T-helper 17 cell (primary cell): Measurements from ENCODE around the gene ZNF112. TPM values are rescaled to one million over a fixed set of nuclear protein-coding genes. Genes with fewer than 3 reads are reported as not detected.
"Not testable (repeated sequence)": the region's sequence is repeated elsewhere in the genome, so short reads cannot be mapped to it uniquely, and the experiment has no call there.

Source experiments
- ATAC-seq: fragments of 150-1000 bp; cut with Tn5 transposase; 2 replicates; pipeline ENCODE4 v1.10.0; 2021; ENCODE audit warnings: mild to moderate bottlenecking, moderate library complexity
- DNase-seq, 3 donors: peaks; one replicate each; pipeline versions ENCODE4 v3.0.0 to v3.0.0-alpha.2; 2020 to 2021
- H3K9me3 ChIP-seq: one replicate; pipeline ENCODE4 v1.7.0; 2013; ENCODE audit warnings: low read length, mild to moderate bottlenecking; ENCODE audit not compliant: control insufficient read depth, poor library complexity, severe bottlenecking
- H3K27ac Mint-ChIP-seq: one replicate; pipeline ENCODE4 v1.8.0; 2022; ENCODE audit warnings: mild to moderate bottlenecking, moderate library complexity, mixed read lengths
- H3K27me3 Mint-ChIP-seq: one replicate; pipeline ENCODE4 v1.8.0; 2022; ENCODE audit warnings: mixed read lengths
- H3K36me3 Mint-ChIP-seq: one replicate; pipeline ENCODE4 v1.8.0; 2022; ENCODE audit warnings: low read depth, mixed read lengths
- H3K4me1 Mint-ChIP-seq: one replicate; pipeline ENCODE4 v1.8.0; 2022; ENCODE audit warnings: mild to moderate bottlenecking, mixed read lengths
- H3K4me3 Mint-ChIP-seq: one replicate; pipeline ENCODE4 v1.8.0; 2022; ENCODE audit warnings: mild to moderate bottlenecking, moderate library complexity, mixed read lengths
- total RNA-seq, 4 donors: library from RNA in 2 of 4; stranded (reverse) in 2 of 4; gene quantifications; one replicate each; pipeline ENCODE4 v1.2.3 and lab custom pipeline; 2022 to 2026

Gene ZNF112
- total RNA-seq (not detected), total RNA-seq (lab: John Stamatoyannopoulos, UW) (0.15 to 0.58 reads per million in 2 donors)

- Mint-ChIP-seq H3K4me1 (peaks cover 3% of the 10 kb centered on the region), H3K4me3 (peak within 1 kb of the TSS; percentile 22), H3K27ac (peak within 1 kb of the TSS; percentile 9), H3K36me3 (no peaks in the 10 kb centered on the region), H3K27me3 (no peaks in the 10 kb centered on the region)
- peaks cover 2% of the 10 kb centered on the region for H3K9me3 ChIP-seq
- ATAC-seq, result no peak
- no peak for DNase-seq
These were observed at the start of gene ZNF112 for GRCh38 chr19:44356383-44357111. TSS of gene ZNF112 (minus strand) at chr19:44356680. CDS start at chr19:44340539, 16,141 bp downstream.

GRCh38 chr19:44401139-44402115 lies 44.9 kb upstream of the ZNF112 start, which contains the start of gene ZNF285:
TSS of gene ZNF285 (minus strand) at chr19:44401608. CDS start at chr19:44397213, 4,395 bp downstream.
- H3K9me3 ChIP-seq, result no peaks in the 10 kb centered on the region
- no peaks in the 10 kb centered on the region for H3K4me1 Mint-ChIP-seq
- ATAC-seq (peak; percentile 88), DNase-seq (peak; percentile 24 to 53 (median 33))
- H3K27ac Mint-ChIP-seq, result no peak within 1 kb of the TSS
- H3K27me3 Mint-ChIP-seq, result no peaks in the 10 kb centered on the region
- peak within 1 kb of the TSS; percentile 77 for H3K4me3 Mint-ChIP-seq
- H3K36me3 Mint-ChIP-seq, result peaks cover 2% of the 10 kb centered on the region

DNA sequence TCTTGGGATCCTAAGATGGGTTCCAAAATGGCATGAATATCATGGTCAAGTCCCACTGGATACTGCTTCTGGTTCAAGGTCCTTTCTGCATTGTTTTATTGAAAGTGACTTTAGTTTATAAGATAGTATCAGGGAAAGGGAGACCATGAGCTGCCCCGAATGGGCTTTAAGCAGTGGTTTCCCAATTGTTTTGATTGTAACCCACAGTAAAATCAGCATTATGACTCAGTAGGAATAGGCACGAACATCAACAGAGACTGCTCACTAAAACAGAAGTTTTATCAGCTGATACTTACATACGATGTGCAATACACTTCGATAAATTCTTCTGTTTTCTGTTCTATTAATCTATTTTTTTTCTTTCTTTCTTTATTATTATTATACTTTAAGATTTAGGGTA lies 32.8 kb upstream of the ZNF112 start:
- H3K27ac Mint-ChIP-seq, H3K4me3 Mint-ChIP-seq, H3K9me3 ChIP-seq, DNase-seq, H3K27me3 Mint-ChIP-seq, H3K36me3 Mint-ChIP-seq, ATAC-seq, H3K4me1 Mint-ChIP-seq: not testable (repeated sequence)

DNA sequence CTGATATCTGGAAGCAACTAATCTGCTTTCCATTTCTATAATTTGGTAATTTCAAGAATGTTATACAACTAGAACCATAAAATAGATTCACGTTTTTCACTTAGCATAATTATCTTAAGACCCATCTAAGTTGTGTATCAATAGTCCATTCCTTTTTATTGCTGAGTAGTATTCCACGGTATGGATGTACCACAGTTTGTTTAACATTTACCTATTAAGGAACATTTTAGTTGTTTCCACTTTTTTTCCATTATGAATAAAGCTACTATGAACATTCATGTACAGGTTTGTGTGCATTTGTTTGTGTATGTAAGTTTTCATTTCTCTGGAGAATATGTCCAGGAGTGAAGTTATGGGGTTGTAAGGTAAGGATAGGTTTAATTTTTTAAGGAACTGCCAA lies 18.3 kb upstream of the ZNF112 start:
- no peaks in the 10 kb centered on the region for H3K4me1 Mint-ChIP-seq
- H3K9me3 ChIP-seq, result no peaks in the 10 kb centered on the region
- H3K27me3 Mint-ChIP-seq, result no peaks in the 10 kb centered on the region
- H3K36me3 Mint-ChIP-seq, result no peaks in the 10 kb centered on the region
- H3K27ac Mint-ChIP-seq, result no peak overlapping the region
- ATAC-seq, result no peak
- DNase-seq, result no peak
- H3K4me3 Mint-ChIP-seq, result no peak overlapping the region

DNA sequence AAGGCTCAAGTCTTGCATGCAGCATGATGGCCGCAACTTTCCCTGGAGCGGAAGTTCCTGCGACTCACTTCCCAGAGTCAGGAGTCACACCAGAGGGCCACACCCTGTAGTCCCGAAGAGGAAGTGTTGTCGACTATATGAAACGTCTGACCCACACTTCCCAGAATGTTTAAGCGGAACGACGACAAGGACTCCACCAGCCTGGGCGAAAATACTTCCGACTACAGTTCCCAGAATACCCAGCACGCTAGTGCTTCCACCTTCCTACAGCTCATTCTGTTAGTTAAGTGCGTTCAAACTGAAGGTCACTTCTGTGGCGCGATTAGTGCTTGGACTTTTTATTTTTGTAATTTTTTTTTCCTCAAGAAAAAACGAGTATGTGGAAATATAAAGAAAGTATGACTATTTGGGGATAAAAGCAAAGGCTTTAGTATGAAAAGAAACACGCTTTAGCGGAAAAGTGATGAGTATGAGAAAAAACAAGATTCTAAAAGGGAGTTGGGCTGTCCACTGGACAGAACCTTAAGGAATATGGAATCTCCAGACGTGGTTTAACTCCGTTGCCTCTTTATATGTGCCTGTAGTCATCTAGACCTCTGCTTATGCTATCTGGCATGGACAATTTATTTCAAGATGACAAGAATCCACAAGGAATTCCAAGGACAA lies 15.5 kb upstream of the ZNF112 start:
- Mint-ChIP-seq H3K36me3 (no peaks in the 10 kb centered on the region), H3K27ac (no peak overlapping the region), H3K4me3 (no peak overlapping the region), H3K27me3 (no peaks in the 10 kb centered on the region), H3K4me1 (no peaks in the 10 kb centered on the region)
- no peak for DNase-seq
- no peaks in the 10 kb centered on the region for H3K9me3 ChIP-seq
- ATAC-seq, result no peak

DNA sequence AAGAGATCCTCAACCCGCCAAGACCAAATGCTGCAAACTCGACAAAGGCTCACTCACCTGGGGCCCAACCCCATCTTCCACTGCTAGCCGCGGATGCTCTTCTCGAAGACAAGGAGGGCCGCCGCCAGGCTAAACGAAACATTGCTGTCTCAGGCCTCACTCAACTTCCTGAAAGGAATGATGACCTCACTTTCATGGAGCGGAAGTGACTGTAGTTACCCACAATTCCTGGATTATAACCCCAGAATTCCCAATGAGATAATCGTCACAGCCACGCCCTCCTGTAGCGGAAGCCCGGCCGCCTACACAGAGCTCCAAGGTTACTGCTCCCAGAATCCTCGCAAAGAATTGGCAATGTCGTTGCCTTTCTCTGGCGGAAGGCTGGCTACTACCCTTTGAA lies 10.5 kb upstream of the ZNF112 start:
- Mint-ChIP-seq H3K36me3 (no peaks in the 10 kb centered on the region), H3K27ac (no peak overlapping the region), H3K4me1 (no peaks in the 10 kb centered on the region), H3K4me3 (no peak overlapping the region), H3K27me3 (no peaks in the 10 kb centered on the region)
- DNase-seq (no peak), ATAC-seq (no peak)
- no peaks in the 10 kb centered on the region for H3K9me3 ChIP-seq

DNA sequence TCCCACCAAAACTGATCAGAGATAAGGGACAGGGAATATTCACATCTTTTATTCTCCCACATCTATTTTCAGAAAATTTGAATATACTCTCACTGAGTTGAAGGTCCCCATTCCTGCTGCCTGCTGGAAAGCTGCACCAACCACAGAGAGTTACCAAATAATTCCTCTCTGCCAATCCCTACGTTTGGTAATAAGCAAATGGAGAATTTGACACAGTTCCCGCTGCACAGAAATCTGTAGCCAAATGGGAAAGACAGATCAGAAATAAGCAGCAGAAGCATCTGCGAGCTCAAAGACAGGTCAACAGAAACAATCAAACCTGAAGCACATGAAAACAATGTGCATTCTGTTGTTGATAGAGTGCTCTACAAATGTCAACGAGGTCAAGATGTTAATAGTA lies 9.9 kb downstream of the ZNF112 start:
- no peak overlapping the region for H3K27ac Mint-ChIP-seq
- H3K27me3 Mint-ChIP-seq, result no peaks in the 10 kb centered on the region
- no peaks in the 10 kb centered on the region for H3K36me3 Mint-ChIP-seq
- ATAC-seq (no peak), DNase-seq (no peak)
- H3K4me1 Mint-ChIP-seq, result no peaks in the 10 kb centered on the region
- H3K4me3 Mint-ChIP-seq, result no peak overlapping the region
- peaks cover 5% of the 10 kb centered on the region for H3K9me3 ChIP-seq

DNA sequence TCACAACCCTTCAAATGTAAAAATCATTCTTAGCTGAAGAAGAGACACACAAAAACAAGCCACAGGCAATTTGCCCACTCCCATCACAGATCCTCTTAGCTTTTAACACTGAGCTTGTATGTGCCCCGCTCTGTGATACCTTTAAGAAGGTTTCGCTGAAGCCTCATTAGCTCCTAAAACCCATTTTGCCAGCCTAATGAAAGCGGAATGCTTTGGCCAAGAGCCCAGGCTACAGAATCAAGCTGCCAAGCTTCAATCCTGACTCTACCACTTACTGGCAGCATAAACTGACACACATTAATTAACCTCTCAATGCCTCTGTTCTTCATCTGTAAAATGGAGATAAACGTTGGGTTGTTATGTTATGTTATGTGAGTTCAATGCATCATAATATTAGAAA lies 10.5 kb downstream of the ZNF112 start:
- no peak for DNase-seq
- no peaks in the 10 kb centered on the region for H3K27me3 Mint-ChIP-seq
- H3K9me3 ChIP-seq, result peaks cover 5% of the 10 kb centered on the region
- H3K36me3 Mint-ChIP-seq, result no peaks in the 10 kb centered on the region
- no peaks in the 10 kb centered on the region for H3K4me1 Mint-ChIP-seq
- no peak overlapping the region for H3K27ac Mint-ChIP-seq
- no peak for ATAC-seq
- no peak overlapping the region for H3K4me3 Mint-ChIP-seq

- DNase-seq (no peak), ATAC-seq (no peak)
- peaks cover 5% of the 10 kb centered on the region for H3K9me3 ChIP-seq
- Mint-ChIP-seq H3K4me1 (no peaks in the 10 kb centered on the region), H3K27me3 (no peaks in the 10 kb centered on the region), H3K27ac (no peak overlapping the region), H3K4me3 (no peak overlapping the region), H3K36me3 (no peaks in the 10 kb centered on the region)
These were observed 12.2 kb downstream of the ZNF112 start for GRCh38 chr19:44344255-44344654.

GRCh38 chr19:44341794-44342193 lies 14.7 kb downstream of the ZNF112 start:
- Mint-ChIP-seq H3K36me3 (no peaks in the 10 kb centered on the region), H3K27me3 (no peaks in the 10 kb centered on the region)

GRCh38 chr19:44334639-44335038 lies 21.8 kb downstream of the ZNF112 start:
- peaks cover 14% of the 10 kb centered on the region for H3K9me3 ChIP-seq
- not testable (repeated sequence) for H3K36me3 Mint-ChIP-seq, H3K4me3 Mint-ChIP-seq, H3K27ac Mint-ChIP-seq, DNase-seq, H3K27me3 Mint-ChIP-seq, ATAC-seq, H3K4me1 Mint-ChIP-seq

More at GRCh38 chr19:44341794-44342193, 14.7 kb downstream of the ZNF112 start:
- DNase-seq (no peak), ATAC-seq (no peak)
- Mint-ChIP-seq H3K27ac (no peak overlapping the region), H3K4me3 (no peak overlapping the region), H3K4me1 (no peaks in the 10 kb centered on the region)
- peaks cover 7% of the 10 kb centered on the region for H3K9me3 ChIP-seq

DNA sequence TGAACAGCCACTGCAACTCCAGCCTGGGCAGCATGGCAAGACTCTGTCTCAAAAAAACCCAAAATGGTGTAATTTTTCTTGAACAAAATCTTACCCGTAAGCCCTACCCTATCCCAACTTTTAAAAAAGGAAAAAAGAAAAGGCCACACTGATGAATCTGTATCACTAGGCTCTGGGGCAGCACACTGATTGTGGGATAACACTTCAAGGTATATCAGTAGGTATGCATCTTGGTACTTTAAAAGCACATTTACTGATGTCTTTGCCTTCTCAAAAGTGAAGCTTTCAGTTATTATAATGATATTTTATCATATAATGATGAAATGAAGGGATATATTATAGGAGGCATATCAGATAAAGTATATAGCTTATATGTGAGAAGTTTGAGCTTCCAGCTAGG lies 24.3 kb downstream of the ZNF112 start:
- Mint-ChIP-seq H3K27ac (no peak overlapping the region), H3K4me1 (no peaks in the 10 kb centered on the region), H3K4me3 (no peak overlapping the region), H3K36me3 (no peaks in the 10 kb centered on the region), H3K27me3 (no peaks in the 10 kb centered on the region)
- ATAC-seq, result no peak
- DNase-seq, result no peak
- peaks cover 11% of the 10 kb centered on the region for H3K9me3 ChIP-seq

DNA sequence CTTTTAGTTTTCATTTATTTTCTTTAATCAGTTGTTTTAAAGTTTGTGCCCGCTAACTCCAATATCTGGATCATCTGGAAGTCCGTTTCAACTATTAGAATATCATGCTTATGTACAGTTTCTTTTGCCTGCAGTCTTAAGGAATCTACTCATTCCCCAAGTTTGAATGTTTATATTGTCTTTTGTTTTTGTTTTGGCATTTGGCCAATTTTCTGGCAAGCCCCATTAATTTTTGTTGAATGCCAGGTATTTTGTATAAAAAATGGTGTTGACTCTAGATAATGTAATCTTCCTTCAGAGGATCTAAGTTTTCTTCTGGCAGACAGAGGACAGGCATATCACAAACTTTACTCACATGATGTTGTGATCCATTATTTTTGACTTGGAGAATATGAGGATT lies 40.6 kb downstream of the ZNF112 start:
- DNase-seq, result no peak
- no peaks in the 10 kb centered on the region for H3K9me3 ChIP-seq
- H3K27me3 Mint-ChIP-seq, result no peaks in the 10 kb centered on the region
- no peak overlapping the region for H3K4me3 Mint-ChIP-seq
- no peaks in the 10 kb centered on the region for H3K36me3 Mint-ChIP-seq
- no peak for ATAC-seq
- H3K4me1 Mint-ChIP-seq, result no peaks in the 10 kb centered on the region
- H3K27ac Mint-ChIP-seq, result no peak overlapping the region
